ENCODE results near the gene SNX24. TPM values are rescaled to one million over a fixed set of nuclear protein-coding genes. Genes with fewer than 3 reads are reported as not detected.
A peak's percentile ranks its signal among the peaks of the same experiment; 100 is the strongest.

SNX24 gene
- total RNA-seq, 1 donor from 2014 or later = 13.1 TPM

- DNase-seq = no peak
- intact Hi-C loops (cut with DNase I) = no loop called here
- ATAC-seq (ENCODE audit: poor library complexity) = no peak
Measured at GRCh38 chr5:123039673-123040072, 194.3 kb downstream of the SNX24 start.

- DNase-seq (no peak), ATAC-seq (ENCODE audit: poor library complexity) (no peak)
- intact Hi-C loops (cut with DNase I) = no loop called here
Measured at GRCh38 chr5:123044926-123045617, 199.7 kb downstream of the SNX24 start.

GRCh38 chr5:123046222-123046621 lies 200.8 kb downstream of the SNX24 start:
- DNase-seq (no peak), ATAC-seq (ENCODE audit: poor library complexity) (peak; percentile 38)
- intact Hi-C loops (cut with DNase I) = no loop called here

GRCh38 chr5:123047706-123048105 lies 202.3 kb downstream of the SNX24 start:
- intact Hi-C loops (cut with DNase I) = no loop called here
- DNase-seq (no peak), ATAC-seq (ENCODE audit: poor library complexity) (no peak)

GRCh38 chr5:123051206-123051605 lies 205.8 kb downstream of the SNX24 start:
- ATAC-seq (ENCODE audit: poor library complexity) = no peak
- intact Hi-C loops (cut with DNase I) = no loop called here
- DNase-seq = no peak

Other genes starting within 250 kb of the SNX24 start
- 41.0 TPM for gene SNX2, start 70.5 kb upstream of the SNX24 start, total RNA-seq
- gene PPIC, start 191.1 kb downstream of the SNX24 start, total RNA-seq = 43.6 TPM
- 0.75 TPM for gene PRDM6, start 243.6 kb downstream of the SNX24 start, total RNA-seq